Measurements from ENCODE around the gene FBXL5.

DNA sequence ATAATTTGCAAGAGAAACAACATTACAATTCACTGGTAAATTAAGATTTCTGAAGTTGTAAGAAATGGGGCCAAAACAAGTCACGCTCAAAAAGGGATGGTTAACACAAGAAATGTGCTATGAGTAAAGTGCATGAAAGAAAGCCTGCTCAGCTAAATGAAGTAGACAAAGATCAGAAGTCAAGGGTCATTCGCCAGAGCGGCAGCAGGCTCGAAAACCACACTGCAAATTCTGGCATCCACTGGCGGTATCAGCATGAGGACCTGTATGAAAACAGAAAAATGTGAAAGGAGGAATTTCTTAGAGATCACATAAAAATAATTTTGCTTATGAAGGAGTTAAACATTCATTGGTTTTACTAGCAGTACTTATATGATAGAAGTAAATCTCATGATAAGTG lies 49.6 kb downstream of the FBXL5 start:
- TF ChIP-seq, protein P1, sequence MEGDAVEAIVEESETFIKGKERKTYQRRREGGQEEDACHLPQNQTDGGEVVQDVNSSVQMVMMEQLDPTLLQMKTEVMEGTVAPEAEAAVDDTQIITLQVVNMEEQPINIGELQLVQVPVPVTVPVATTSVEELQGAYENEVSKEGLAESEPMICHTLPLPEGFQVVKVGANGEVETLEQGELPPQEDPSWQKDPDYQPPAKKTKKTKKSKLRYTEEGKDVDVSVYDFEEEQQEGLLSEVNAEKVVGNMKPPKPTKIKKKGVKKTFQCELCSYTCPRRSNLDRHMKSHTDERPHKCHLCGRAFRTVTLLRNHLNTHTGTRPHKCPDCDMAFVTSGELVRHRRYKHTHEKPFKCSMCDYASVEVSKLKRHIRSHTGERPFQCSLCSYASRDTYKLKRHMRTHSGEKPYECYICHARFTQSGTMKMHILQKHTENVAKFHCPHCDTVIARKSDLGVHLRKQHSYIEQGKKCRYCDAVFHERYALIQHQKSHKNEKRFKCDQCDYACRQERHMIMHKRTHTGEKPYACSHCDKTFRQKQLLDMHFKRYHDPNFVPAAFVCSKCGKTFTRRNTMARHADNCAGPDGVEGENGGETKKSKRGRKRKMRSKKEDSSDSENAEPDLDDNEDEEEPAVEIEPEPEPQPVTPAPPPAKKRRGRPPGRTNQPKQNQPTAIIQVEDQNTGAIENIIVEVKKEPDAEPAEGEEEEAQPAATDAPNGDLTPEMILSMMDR (IDR thresholded peaks at IDR 0.05) = no peak
- TF ChIP-seq POLR2A (IDR thresholded peaks at IDR 0.05) = no peak
